ENCODE results near the gene ALPK3. TPM values are rescaled to one million over a fixed set of nuclear protein-coding genes. Genes with fewer than 3 reads are reported as not detected.

The ALPK3 gene
- polyA plus RNA-seq, 1 donor from 2014 or later: not detected

DNA sequence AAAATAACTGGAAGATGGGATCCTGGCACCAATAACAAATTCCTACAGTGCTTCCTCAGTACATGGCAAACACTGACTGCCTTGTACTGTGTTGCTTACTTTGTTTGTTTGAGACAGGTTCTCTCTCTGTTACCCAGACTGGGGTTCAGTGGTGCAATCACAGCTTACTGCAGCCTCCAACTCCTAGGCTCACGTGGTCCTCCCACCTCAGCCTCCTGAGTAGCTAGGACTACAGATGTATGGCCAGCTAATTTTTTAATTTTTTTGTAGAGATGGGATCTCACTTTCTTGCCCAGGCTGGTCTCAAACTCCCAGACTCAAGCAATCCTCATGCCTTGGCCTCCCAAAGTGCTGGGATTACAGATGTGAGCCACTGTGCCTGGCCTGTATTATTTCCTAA is 3.7 kb upstream of the ALPK3 start:
- no peak for TF ChIP-seq RAD21 (conservative IDR thresholded peaks at IDR 0.05)
- TF ChIP-seq EP300 (conservative IDR thresholded peaks at IDR 0.05; ENCODE audit: poor library complexity, severe bottlenecking): no peak
- TF ChIP-seq POLR2AphosphoS5 (IDR thresholded peaks at IDR 0.05): no peak
- no peak for TF ChIP-seq MXI1 (conservative IDR thresholded peaks at IDR 0.05; ENCODE audit: poor library complexity, severe bottlenecking)
- no peak for TF ChIP-seq TAF1 (IDR thresholded peaks at IDR 0.05; ENCODE audit: low read depth)
- TF ChIP-seq SMC3 (conservative IDR thresholded peaks at IDR 0.05; ENCODE audit: poor library complexity): no peak
- no peak for TF ChIP-seq EZH2 (IDR thresholded peaks at IDR 0.05; ENCODE audit: borderline replicate concordance, insufficient read depth, low read length, poor library complexity, severe bottlenecking)
- TF ChIP-seq REST (IDR thresholded peaks at IDR 0.05; ENCODE audit: borderline replicate concordance): no peak
- TF ChIP-seq CTCF (IDR thresholded peaks at IDR 0.05; ENCODE audit: poor library complexity, severe bottlenecking): no peak

DNA sequence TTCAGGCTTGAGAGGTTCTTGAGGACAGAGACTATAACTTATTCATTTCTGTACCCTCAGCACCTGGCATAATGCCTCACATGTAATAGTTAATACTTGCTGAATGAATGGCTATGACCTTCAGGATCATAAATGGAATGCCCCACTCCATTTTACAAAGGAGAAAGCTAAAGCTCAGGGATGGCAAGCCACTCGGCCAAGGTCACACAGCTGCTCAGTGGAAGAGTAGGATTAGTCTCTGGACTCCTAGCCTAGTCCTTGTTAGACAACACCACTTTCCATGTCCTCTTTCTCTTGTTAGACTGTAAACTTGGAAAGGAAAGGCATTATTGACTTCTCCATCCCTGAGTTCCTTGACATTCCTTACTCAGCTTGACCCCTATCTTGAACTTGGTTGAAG is 3.2 kb upstream of the ALPK3 start:
- no peak overlapping the region for H3K9ac ChIP-seq (ENCODE audit: low read length)
- H3K27me3 ChIP-seq (ENCODE audit: insufficient read depth, low read depth, low read length): no peaks in the 10 kb centered on the region
- no peaks in the 10 kb centered on the region for H3F3A ChIP-seq (ENCODE audit: insufficient read depth, low read length, poor library complexity, severe bottlenecking)
- no peaks in the 10 kb centered on the region for H3K9me2 ChIP-seq (ENCODE audit: insufficient read depth, low read length)
- H3K9me3 ChIP-seq (ENCODE audit: low read length): no peaks in the 10 kb centered on the region
- no peaks in the 10 kb centered on the region for H4K20me1 ChIP-seq (ENCODE audit: insufficient read depth)
- no peak overlapping the region for H3K4me3 ChIP-seq (ENCODE audit: low read length)
- no peak overlapping the region for H3K27ac ChIP-seq (ENCODE audit: low read length)
- H3K79me2 ChIP-seq (replicated peaks; ENCODE audit: insufficient read depth, low read length): no peaks in the 10 kb centered on the region
- H3K36me3 ChIP-seq (ENCODE audit: insufficient read depth, low read length): no peaks in the 10 kb centered on the region
- H3K4me2 ChIP-seq (ENCODE audit: low read length): no peak overlapping the region
- TF ChIP-seq TAF1 (IDR thresholded peaks at IDR 0.05; ENCODE audit: low read depth) (no peak), POLR2AphosphoS5 (IDR thresholded peaks at IDR 0.05) (no peak), REST (IDR thresholded peaks at IDR 0.05; ENCODE audit: borderline replicate concordance) (no peak), CTCF (IDR thresholded peaks at IDR 0.05; ENCODE audit: poor library complexity, severe bottlenecking) (no peak), SMC3 (conservative IDR thresholded peaks at IDR 0.05; ENCODE audit: poor library complexity) (no peak), RAD21 (conservative IDR thresholded peaks at IDR 0.05) (no peak), MXI1 (conservative IDR thresholded peaks at IDR 0.05; ENCODE audit: poor library complexity, severe bottlenecking) (no peak), EZH2 (IDR thresholded peaks at IDR 0.05; ENCODE audit: borderline replicate concordance, insufficient read depth, low read length, poor library complexity, severe bottlenecking) (no peak), EP300 (conservative IDR thresholded peaks at IDR 0.05; ENCODE audit: poor library complexity, severe bottlenecking) (no peak)
- H2AFZ ChIP-seq (ENCODE audit: low read depth, low read length): no peak overlapping the region

More for the DNA sequence above, 3.7 kb upstream of the ALPK3 start:
- no peak overlapping the region for H3K9ac ChIP-seq (ENCODE audit: low read length)
- no peaks in the 10 kb centered on the region for H3K9me3 ChIP-seq (ENCODE audit: low read length)
- no peaks in the 10 kb centered on the region for H3F3A ChIP-seq (ENCODE audit: insufficient read depth, low read length, poor library complexity, severe bottlenecking)
- no peaks in the 10 kb centered on the region for H3K27me3 ChIP-seq (ENCODE audit: insufficient read depth, low read depth, low read length)
- H3K4me2 ChIP-seq (ENCODE audit: low read length): no peak overlapping the region
- H3K36me3 ChIP-seq (ENCODE audit: insufficient read depth, low read length): no peaks in the 10 kb centered on the region
- no peak overlapping the region for H3K4me3 ChIP-seq (ENCODE audit: low read length)
- H3K9me2 ChIP-seq (ENCODE audit: insufficient read depth, low read length): no peaks in the 10 kb centered on the region
- H2AFZ ChIP-seq (ENCODE audit: low read depth, low read length): no peak overlapping the region
- H3K27ac ChIP-seq (ENCODE audit: low read length): no peak overlapping the region
- H4K20me1 ChIP-seq (ENCODE audit: insufficient read depth): no peaks in the 10 kb centered on the region
- H3K79me2 ChIP-seq (replicated peaks; ENCODE audit: insufficient read depth, low read length): no peaks in the 10 kb centered on the region
